Activated naive CD4-positive, alpha-beta T cell (primary cell): ENCODE measurements around the gene AKR1B15.
"Not testable (repeated sequence)": the region's sequence is repeated elsewhere in the genome, so short reads cannot be mapped to it uniquely, and the experiment has no call there.

Source experiments
- DNase-seq, 4 experiments: peaks; one replicate each; lab custom pipeline; 2025; lab: John Stamatoyannopoulos, UW

AKR1B15 gene

DNA sequence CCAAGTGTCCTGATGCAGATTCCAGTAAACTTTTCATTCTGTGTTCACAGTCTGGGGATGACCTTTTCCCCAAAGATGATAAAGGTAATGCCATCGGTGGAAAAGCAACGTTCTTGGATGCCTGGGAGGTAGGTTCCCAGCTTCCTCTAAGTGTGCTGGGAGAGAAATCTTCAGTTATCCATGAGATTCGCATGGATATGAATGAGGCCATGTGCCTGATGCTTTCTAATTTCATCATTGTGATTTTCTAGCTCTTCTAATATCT, 16.0 kb upstream of the AKR1B15 start:
- no peak for DNase-seq

- DNase-seq, result no peak
Observed at GRCh38 chr7:134533288-134533771, 15.6 kb upstream of the AKR1B15 start.

DNA sequence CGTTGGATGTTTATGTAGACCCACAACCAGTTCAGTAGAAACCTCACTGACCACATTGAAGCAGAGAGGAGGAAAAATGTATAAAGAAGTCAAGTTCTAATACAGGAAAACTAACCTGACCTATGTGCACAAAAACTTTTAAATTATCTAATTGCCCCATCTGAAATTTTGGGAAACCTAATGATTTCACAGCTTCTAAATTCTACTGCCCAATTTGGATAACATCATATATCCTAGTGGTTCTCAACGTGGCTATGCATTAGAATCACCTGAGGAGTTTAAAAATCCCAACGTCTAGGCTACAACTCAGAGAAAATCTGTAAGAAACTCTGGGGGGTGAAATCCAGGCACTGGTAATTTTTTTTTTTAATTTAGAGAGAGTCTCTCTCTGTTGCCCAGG, 14.3 kb upstream of the AKR1B15 start:
- DNase-seq, result no peak

GRCh38 chr7:134535272-134535918, 13.5 kb upstream of the AKR1B15 start:
- DNase-seq, result no peak

DNA sequence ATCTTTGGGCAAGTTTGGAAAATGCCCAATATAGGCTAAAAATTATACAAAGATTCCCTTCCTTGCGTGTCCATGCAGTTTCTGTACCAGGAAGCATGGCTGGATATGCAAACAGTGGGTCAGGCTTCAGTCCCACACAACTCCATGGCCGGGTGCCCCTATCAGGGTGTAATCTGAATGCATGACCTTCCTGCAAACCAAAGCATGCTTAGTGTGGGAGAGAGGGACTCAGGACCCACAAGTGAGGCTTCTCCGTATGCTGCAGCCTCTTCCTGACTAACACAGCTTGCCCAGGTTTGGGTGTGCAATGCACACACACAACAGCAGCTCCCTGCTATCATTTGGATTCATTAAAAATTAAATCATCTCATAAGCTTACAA, 13.0 kb upstream of the AKR1B15 start:
- DNase-seq, result no peak

DNA sequence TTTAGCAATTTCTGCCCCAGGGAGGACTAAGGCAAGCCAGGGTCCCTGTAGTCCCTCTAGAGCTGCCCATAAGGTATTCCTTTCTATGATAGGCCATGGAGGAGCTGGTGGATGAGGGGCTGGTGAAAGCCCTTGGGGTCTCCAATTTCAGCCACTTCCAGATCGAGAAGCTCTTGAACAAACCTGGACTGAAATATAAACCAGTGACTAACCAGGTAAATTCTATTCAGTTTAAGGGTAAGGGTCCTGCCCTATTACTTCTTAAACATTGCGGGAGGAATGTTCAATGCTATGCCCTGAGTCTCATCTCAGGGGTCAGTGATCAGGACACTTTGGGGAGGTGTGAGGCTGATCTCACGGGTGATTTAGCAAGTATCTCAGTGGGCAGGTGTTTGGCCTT, 12.4 kb upstream of the AKR1B15 start:
- DNase-seq, result not testable (repeated sequence)

GRCh38 chr7:134537273-134537781, 11.6 kb upstream of the AKR1B15 start:
- not testable (repeated sequence) for DNase-seq

DNA sequence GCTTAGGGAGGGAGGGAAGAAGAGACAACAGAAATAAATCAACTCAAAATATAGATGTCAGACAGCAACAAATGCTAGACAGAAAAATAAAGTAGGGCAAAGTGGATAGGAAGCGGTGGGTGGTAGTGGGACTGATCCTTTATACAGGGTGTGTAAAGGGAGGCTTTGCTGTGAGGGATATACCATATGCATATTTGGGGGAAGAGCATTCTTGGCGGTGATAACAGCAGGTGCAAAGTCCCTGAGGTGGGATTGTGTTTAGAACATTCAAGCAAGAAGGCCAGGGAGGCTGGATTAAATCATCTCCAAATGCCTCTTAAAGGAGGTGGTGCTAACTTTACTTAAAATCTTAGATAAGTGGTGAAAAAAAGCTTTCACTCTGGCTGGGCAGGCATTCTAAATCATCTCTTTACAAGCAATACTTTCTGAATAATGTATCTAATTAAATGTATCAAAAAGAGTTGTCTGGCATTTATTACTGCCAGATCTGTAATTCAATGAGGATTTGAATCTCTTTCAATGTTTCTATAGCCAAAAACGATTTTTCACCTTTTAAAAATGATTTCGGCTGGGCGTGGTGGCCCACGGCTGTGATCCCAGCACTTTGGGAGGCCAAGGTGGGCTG, 9.4 kb upstream of the AKR1B15 start:
- DNase-seq, result no peak

- not testable (repeated sequence) for DNase-seq
Observed at GRCh38 chr7:134541501-134542194, 7.3 kb upstream of the AKR1B15 start.

- no peak for DNase-seq
Observed at GRCh38 chr7:134542195-134542771, 6.6 kb upstream of the AKR1B15 start.

GRCh38 chr7:134545380-134545779, 3.5 kb upstream of the AKR1B15 start:
- DNase-seq, result no peak

DNA sequence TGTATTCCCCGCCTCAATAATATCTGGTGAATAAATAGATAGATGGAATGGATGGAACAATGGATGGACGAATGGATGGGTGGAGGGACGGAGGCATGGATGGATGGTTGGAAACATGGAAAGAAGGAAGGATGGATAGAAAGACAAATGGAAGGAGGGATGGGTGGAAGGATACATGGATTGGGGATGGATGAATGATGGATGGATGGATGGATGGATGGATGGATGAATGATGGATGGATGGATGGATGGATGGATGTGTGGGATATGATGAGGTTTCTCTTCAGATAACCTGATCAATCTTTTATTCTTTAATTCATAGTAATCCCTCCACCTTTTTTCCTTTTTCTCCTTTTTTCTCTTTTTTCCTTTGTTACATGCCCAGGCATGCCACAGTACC, 3.0 kb upstream of the AKR1B15 start:
- DNase-seq, result no peak

DNA sequence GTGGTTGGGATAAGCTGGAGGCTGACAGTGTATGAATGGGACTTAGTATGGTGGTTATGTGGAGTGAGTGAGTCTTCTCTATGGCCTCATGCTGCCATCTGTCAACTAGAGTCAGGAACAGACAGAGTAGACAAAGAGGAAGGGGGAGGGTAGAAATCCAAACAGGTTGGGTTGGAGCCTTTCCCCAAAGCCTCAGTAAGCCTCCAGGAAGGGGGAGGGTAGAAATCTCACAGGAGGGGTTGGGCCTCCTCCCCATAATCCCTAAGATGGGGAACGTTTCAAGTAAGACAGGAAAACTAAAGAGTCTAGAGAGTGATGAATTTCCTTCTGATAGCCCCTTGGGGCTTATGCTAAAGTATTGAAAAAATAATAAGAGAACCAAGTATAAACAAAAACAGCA, 2.0 kb upstream of the AKR1B15 start:
- no peak for DNase-seq

GRCh38 chr7:134547397-134548054, 1.4 kb upstream of the AKR1B15 start:
- DNase-seq, result peak in 3 of 4 experiments; percentile 46 to 64 (median 64)

DNA sequence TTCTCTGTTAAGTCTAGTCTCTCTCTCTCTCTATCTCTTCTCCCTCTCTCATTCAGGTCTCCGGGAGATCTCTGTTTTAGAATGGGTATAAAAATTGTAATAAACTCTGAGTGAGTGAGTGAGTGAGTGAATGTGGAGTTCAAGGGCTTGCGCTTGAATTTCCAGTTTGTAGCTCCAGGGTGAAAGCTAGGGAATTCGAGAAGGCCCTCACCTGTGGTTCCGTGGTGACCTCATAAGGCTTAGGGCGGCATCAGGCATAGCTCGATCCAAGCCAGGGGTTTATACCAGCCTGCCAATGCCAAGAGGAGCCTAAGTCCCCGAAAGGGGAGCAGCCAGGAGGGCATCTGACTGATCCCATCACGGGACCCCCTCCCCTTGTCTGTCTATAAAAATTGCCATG, 456 bp downstream of the AKR1B15 start:
- DNase-seq, result no peak

DNA sequence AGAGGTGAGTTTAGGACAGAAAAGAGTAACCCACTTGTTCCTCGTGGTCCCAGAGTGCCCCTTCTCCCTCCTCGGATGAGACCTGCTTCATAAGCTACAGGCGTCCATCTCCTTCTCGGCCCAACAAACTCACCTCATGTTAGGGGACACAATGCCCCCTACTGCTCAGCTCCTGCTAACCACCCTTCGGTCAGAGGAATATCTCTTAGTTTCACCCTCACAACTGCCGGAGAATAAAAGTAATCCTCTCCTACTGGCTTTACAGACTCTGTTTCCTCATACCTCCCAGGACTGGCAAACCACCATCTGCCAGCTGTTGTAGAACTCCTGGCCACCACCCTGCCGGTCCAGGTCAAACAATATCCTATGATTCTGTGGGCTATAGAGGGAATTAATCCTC, 3.2 kb downstream of the AKR1B15 start:
- no peak for DNase-seq

DNA sequence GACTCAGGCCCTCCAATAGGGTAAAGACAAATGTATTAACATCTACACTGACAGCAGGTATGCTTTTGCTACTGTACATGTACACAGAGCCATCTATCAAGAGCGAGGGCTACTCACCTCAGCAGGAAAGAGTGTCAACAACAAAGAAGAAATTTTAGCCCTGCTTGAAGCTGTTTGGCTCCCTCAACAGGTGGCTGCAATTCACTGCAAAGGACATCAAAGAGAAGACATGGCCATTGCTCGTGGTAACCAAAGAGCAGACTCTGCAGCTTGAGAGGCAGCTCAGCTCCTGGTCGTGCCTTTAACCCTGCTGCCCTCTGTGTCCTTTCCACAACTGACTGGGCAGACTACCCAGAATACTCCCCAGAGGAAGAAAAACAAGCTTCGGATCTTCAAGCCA, 5.1 kb downstream of the AKR1B15 start:
- DNase-seq, result no peak

DNA sequence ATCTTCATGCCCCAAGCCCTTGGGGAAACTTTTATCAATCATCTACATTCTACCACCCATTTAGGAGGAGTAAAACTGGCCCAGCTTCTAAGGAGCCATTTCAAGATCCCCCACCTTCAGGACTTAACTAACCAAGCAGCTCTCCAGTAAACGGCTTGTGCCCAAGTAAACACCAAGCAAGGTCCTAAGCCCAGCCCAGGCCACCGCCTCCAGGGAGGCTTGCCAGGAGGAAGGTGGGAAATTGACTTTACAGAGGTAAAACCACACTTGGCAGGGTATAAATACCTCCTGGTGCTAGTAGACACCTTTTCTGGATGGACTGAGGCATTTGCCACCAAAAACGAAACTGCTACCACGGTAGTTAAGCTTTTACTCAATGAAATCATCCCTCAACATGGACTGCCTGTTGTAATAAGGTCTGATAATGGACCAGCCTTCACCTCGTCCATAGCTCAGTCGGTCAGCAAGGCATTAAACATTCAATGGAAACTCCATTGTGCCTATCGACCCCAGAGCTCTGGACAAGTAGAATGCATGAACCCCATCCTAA, 5.6 kb downstream of the AKR1B15 start:
- DNase-seq, result no peak

DNA sequence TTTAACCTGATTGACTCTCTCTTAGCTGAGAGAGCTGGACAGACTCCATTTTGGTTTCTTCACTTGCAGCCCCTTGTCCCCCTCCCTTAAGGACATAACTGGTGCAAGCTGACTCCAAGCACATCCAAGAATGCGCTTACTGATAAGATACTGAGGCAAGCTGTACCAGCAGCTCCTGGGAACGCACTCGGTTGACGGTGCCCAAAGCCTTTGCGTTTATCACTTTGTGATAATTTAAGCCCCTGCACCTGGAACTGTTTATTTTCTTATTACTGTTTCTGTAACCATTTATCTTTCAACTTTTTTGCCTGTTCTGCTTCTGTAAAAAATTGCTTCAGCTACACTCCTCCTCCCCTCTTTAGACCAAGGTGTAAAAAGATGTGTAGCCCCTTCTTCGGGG, 8.5 kb downstream of the AKR1B15 start:
- DNase-seq, result no peak

GRCh38 chr7:134558370-134558769, 9.5 kb downstream of the AKR1B15 start:
- no peak for DNase-seq

- DNase-seq, result not testable (repeated sequence)
Observed at GRCh38 chr7:134561616-134562015, 12.7 kb downstream of the AKR1B15 start.

- peak in 1 of 4 experiments; percentile 7 for DNase-seq
Observed at GRCh38 chr7:134562136-134562535, 13.2 kb downstream of the AKR1B15 start.
